Dermis microvascular lymphatic vessel endothelial cell (primary cell): ENCODE measurements around the gene HMGXB3. TPM values are rescaled to one million over a fixed set of nuclear protein-coding genes. Genes with fewer than 3 reads are reported as not detected.

Source experiments
- DNase-seq, 2 donors: peaks; one replicate each; pipeline versions ENCODE4 v3.0.0 to v3.0.0-alpha.2; 2010; ENCODE audit warnings: low read depth in 2 of 2
- total RNA-seq: library from RNA; depleted of rRNA; stranded (reverse); fragments of >200 nt; gene quantifications from 2 replicates; pipeline ENCODE4 v1.2.1, GENCODE V29; 2014

The HMGXB3 gene, protein sequence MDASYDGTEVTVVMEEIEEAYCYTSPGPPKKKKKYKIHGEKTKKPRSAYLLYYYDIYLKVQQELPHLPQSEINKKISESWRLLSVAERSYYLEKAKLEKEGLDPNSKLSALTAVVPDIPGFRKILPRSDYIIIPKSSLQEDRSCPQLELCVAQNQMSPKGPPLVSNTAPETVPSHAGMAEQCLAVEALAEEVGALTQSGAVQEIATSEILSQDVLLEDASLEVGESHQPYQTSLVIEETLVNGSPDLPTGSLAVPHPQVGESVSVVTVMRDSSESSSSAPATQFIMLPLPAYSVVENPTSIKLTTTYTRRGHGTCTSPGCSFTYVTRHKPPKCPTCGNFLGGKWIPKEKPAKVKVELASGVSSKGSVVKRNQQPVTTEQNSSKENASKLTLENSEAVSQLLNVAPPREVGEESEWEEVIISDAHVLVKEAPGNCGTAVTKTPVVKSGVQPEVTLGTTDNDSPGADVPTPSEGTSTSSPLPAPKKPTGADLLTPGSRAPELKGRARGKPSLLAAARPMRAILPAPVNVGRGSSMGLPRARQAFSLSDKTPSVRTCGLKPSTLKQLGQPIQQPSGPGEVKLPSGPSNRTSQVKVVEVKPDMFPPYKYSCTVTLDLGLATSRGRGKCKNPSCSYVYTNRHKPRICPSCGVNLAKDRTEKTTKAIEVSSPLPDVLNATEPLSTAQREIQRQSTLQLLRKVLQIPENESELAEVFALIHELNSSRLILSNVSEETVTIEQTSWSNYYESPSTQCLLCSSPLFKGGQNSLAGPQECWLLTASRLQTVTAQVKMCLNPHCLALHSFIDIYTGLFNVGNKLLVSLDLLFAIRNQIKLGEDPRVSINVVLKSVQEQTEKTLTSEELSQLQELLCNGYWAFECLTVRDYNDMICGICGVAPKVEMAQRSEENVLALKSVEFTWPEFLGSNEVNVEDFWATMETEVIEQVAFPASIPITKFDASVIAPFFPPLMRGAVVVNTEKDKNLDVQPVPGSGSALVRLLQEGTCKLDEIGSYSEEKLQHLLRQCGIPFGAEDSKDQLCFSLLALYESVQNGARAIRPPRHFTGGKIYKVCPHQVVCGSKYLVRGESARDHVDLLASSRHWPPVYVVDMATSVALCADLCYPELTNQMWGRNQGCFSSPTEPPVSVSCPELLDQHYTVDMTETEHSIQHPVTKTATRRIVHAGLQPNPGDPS (N-terminal part only)
- total RNA-seq: 18.2 and 31.9 TPM in 2 replicates

DNA sequence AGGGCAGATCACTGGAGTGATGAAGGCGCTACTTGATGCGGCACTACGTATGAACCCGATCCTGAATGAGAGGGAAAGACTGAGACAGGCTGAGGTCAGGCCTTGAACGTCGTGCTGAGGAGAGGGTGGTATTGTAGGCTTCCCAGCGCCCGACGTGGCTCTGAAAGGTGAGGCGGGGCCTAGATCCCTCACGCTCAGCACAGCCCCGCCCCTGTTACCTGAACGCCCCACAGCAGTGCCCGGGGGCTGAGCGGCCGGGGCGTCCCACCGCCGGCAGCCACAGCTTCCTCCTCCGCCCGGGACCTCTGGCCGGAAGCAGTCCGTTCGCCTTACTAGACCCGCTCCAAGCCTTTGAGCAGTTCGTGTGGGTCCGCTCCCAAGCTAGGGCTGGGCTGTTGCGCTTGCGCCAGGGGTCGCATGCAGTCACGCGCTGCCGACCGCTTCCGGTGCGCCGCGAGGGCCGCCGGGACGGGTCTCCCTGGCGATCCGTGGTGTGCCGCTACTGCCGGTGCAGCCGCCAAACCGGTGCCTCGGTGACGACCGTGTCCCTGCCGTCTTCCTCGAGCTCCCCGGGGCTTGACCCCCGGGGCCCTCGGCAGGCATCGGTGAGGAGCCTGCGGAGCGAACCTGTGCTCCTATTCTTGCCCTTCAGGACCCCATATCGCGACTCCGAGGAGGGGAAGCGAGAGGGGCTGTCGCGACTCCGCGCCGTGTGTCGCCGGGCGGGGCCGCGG is at the start of gene HMGXB3, which contains the start of gene TIGD6:
HMGXB3 (plus strand) TSS at position 484 of the 734 bp plus-strand sequence. CDS start 4,114 bp downstream, outside the sequence.
TIGD6 (minus strand) TSS at position 399 of the 734 bp plus-strand sequence. CDS start 4,306 bp downstream, outside the sequence.
- DNase-seq: peak; percentile 85 to 93

DNA sequence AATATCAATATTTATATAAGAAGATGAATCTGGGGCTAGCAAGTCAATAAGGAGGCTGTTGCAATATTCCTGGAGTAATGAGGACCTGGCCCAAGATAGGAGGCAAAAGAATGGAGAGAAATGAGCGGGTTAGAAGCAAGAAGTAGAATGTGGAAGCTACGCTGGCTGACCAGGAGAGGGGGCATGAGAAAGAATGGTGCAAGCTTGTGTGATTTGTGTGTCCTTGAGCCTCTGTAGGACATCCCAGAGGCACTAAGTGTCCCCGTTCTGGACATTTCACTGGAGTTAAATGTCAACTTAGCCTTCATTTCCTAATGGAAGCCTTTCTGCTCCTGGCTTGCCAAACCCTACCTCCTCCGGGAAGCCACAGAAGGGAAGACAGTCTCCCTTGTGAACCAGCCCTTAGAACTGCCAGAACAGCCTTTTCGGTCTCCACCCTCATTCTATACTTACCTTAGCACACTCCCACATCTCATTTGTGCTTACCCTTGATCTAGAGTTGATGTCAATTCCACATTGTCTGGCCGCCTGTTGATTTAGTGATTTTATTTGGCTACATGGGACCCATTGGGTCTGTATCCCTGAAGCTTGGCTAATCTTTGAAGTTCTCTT is 49.3 kb upstream of the HMGXB3 start:
- DNase-seq: no peak

DNA sequence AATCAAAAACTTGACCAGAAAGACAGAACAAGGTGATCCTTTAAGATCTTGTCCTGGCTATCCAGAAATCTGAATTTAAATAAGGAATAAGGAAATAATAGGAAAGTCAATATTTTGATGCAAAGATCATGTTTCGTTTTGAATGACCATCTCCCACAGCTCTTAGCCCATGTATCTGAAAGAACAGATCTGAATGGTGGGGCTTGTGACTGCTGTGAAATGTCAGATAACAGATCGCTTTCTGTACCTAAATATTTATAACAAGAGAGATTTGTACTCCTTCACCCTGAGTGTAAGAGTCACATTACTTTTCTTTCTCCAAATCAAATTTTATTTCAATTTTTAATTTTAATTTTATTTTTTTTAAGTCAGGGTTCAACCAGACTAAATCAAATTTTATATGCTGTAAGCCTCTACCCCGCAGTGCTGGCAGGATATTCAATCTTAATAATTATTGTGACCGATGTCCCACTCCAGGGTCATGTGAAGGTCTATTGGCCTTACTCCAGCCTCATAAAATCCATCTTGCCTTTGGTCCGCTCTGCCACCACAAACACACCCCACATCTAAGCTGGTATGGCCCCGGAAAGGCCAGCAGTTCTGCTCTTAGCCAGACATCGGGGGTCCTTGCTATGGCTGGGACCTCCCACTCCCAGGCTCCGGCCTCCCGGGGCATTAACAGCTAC is 47.0 kb upstream of the HMGXB3 start:
- DNase-seq: no peak

DNA sequence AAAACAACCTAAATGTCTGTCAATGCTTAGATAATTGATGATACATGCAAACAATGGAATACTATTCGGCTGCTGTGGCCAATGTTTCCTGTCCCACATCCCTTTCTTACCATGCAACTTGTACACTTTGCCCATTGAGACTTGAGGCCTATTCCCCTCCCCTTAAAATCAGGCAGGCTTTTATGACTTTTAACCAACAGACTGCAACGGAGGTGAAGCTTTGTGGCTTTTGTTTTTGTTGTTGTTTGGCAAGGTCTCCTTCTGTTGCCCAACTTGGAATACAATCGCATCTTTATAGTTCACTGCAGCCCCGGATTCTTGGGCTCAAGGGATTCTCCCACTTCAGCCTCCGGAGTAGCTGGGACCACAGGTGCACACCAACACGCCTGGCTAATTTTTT is 45.7 kb upstream of the HMGXB3 start:
- peak in 1 of 2 donors; percentile 27 for DNase-seq

DNA sequence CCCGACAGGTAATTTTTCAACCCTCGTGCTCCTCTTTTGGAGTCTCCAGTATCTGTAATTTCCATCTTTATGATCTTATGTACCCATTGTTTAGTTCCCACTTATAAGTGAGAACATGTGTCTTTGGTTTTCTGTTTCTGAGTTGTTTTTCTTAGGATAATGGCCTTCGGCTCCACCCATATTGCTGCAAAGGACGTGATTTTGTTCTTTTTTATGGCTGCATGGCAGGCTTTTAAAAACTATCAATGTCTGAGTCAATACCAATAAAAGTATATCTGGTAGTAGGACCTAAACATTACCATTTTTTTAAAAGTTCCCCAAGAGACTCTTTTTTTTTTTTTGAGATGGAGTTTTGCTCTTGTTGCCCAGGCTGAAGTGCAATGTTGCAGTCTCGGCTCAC is 43.9 kb upstream of the HMGXB3 start:
- DNase-seq: no peak

DNA sequence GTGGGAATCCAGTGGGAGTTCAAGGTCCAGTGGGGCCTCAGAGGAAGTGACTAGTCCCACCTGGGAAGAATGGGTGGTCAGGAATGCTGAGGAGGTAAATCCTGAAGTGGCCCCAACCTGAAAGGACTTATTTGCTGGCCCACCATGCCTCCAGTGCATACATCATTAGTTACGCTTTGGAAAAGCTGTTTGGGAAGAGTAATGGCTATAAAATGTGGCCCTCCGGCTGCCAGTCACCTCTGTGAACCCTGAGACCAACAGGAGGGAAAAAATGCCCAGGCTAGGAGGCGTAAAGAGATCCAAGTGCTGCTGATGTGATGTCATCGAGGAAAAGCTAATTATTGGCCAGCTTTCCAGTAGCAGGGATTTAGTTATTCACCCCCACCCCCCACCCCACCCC is 42.7 kb upstream of the HMGXB3 start:
- DNase-seq: no peak

DNA sequence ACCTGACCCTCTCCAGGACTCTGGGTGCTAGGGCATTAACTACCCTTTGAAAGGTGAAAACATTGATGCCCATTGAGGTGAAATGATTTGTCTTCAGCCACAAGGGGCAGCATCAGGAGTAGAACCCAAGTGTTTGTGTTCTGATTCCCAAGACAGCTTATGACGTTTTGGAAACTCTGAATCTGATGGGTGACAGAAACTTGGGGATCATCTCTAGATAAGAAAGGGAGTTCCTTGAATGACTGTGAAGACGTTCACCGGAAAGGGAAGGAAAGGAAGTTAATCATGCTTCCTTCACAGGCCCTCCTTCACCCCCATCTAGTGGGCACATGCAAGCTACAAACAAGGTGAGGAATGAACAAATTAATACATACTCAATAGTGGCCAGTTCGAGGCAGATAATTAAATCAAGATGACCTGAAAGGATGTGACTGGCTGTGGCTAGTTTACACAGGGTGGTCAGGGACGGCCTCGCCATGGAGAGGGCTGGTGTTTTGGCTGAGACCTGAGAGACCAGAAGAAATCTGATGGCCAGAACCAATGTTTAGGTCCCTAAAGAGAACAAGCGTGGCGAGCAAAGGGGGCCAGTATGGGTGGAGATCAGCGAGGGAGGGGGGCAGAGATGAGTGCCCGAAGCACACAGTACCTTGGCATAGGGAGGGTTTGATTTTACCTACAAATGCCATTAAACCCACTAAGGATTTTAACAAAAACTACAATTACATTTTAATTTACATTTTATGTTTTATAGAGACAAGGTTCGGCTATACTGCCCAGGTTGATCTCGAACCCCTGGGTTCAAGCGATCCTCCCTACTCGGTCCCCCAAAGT is 40.9 kb upstream of the HMGXB3 start:
- DNase-seq: peak in 1 of 2 donors; percentile 65

DNA sequence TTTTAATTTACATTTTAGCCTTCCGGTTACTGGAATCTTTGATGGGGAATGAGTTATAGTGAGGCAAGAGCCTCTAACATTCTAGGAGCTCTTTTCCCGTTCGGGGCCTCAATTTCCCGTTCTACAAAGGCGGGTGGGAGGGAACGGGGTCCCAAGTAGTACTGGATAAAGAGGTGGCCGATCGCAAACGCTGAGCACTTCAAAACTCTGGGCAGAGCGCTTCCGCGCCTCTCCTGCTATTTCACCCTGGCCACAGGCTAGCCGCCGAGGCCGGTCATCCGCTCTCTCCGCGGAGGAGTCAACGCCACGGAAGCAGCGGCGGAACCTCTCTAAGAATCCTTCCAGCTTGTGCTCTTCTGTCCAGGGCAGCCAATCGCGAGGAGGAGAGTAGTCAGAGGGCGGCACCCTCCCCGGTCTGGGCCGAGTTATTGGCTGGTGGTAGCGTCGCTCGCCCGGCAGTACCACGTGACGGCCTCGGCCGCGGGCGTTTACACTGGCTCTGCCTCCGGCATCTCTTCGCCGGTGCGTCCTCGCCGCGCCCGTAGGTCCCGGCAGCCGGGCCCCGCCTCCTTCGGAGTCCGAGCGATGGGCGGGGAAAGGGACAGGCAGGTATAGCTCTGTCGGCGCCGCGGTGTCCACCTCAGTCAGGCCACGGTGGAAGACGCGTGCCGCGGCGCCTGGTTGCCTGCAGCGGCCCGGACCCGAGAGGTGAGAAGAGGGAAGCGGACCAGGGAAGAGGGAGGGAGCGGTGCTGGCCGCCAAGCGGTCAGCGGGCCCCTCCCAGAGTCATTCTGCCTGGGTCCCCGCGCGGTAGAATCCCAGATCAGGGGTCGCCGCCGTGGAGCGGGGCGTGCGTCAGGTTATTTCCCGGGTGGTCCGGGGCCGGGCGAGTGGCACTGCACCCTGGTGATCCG is 40.0 kb upstream of the HMGXB3 start, which contains the start of gene SLC26A2:
SLC26A2 (plus strand) TSS at position 487 of the 914 bp plus-strand sequence. CDS start 16,895 bp downstream, outside the sequence.
- DNase-seq: peak; percentile 82 to 98

DNA sequence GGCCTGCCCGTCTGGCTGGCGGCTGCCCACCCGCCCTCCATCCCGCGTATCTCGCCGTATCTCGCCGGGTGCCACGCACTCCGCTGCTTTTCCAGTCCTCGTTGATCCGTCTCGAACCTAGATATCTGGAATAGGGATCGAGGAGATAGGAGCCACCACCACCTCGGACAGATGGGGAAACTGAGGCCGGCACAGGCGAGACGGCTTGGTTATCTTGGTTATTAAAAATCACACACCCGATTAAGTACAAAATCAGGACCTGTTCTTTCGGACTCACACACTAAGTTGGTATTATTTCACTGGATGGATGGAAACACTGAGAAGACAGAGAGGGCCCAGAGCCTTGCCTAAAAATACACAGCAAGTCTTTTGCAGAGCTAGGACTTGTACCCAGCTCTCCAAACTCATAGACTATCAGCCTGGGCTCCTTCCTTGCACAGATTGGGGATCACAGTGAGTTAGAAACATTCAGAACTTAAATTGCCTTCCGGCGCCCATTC is 39.3 kb upstream of the HMGXB3 start:
- DNase-seq: no peak

DNA sequence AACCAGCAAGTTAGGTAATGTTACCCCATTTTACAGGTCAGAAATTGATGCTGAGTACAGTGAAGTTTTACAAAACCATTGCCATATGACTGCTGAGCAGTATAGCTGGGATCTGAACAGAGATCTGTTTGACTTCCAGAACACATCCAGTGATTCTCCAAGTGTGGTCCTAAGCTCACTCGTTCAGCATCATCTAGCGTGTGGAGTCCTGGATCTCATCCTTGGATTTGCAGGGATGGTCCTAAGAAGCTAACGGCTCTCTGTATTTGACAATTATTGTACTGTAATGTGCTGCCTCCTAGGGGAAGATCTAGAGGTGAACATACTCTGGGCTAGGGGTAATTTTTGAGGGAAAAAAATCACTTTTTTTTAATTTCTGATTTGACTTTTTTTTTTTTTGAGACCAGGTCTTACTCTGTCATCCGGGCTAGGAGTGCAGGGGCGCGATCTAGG is 38.6 kb upstream of the HMGXB3 start:
- peak; percentile 48 to 69 for DNase-seq

DNA sequence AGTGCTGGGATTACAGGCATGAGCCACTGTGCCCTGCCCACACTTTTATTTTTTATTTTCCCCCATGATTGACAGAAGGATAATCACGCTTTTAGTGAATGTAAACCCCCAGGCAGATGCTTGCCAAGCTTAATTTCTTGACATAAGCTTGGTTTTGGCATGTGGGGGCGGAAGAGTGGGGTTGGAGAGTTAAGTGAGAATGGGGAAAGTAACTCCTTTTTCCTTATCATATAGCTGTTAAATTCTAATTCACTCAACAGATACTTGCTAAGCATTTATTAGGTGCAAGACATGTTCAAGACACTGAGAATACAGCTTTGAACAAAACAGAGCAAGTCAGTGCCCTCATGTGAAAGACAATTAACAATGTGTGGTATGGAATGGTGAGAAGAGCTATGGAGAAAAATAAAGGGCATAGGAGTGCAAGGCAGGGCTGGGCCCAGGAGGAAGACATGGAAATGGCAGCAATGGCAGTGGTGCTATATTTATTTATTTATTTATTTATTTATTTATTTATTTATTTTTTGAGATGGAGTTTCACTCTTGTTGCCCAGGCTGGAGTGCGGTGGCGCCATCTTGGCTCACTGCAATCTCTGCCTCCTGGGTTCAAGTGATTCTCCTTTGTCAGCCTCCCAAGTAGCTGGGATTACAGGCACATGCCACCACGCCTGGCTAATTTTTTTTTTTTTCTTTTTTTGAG is 37.8 kb upstream of the HMGXB3 start:
- no peak for DNase-seq

DNA sequence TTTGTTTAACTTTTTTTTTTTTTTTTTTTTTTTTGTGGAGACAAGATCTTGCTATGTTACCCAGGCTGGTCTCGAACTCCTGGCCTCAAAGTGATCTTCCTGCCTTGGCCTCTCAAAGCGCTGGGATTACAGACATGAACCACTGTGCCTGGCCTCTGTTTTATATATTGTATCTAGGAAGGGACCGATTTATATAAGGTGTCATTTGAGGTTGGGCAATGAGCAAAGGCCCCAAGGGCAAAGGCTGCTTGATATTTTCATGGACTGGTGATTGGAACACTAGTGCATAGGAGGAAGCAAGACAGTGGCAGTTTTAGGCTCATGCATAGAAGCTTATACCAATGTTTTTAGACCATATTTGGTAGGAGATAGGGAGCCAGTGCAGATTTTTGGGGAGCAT is 36.8 kb upstream of the HMGXB3 start:
- DNase-seq: no peak

DNA sequence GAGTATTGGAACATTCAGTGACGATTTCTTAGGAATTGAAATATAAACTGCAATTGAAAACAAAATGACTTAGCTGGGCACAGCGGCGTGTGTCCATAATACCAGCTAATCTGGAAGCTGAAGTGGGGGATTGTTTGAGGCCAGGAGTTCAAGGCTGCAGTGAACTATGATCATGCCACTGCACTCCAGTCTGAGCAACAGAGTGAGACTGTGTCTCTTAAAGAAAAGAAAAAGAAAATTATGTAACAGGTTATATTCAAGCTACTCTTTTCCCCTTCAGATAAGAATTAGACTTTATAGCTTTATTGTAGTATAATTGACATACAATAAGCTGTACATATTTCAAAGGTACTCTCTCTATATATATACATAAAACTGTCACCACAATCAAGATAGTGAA is 33.6 kb upstream of the HMGXB3 start:
- no peak for DNase-seq

DNA sequence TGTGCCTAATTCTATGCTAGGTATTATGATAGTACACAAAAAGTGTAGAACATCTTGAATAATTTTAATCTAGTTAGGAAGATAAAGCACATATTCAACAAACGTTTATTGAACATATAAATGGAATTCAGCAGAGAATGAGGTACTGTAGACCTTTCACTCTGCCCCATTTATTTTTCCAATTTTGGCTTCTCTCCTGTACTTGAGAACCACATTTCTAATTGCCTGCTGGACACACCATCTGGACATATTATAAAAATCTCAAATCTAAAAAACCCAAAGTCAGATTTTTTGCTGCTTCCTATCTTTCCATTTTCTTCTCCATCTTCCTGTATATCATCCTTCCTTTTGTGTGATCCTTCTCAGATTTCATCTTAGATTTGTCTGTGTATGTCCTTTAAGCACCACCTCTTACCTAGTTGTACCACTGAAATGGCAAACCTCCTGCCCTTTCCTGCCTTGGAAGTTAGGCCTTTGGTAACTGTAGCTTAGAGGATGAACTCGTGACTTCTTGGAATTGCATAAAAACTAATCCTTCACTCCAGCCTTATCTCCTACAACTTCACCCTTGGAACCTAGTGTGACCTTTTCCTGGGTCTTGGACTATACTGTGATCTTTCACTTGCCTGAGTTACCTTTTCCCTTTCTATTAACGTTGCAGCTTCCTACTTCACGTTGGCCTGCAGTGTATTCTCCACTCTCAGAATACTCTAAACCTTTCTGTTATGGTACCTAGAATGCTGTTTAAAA is 31.2 kb upstream of the HMGXB3 start:
- no peak for DNase-seq

DNA sequence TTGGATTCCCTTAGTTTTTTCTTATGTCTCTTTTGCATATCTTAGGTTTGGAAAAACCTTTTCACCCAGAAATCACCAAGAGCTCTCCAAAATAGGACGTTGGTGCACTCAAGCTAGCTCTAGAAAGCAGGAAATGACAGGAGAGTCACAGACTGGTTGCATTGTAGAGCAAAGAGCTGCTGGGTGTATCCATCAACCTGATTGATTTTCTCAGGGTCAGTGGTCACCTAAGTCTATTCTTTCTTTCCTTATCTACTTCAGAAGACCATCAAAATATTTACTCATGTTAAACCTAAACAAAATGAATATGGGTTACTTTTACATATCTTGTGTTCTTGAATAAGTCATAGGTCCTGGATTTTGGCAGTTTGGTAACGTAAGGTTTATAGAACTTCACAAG is 25.1 kb upstream of the HMGXB3 start:
- DNase-seq: no peak

DNA sequence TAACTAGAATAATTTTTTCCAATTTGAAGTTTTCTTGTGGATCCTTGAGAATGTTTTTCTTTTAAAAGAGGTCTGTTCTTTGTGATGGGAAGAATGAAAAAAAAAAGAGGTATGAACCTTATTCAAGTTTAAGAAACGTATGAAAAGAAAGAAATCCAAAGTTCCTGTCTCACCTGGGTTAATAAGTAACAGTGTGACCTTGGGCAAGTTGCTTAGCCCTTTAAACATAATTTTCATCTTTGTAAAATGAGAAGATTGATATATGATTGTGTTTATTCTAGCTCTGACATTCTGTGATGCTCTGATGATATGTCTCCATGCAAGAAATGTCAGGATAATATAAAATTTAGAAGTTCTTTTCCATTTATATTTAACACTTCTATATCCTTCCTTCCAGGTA is 20.6 kb upstream of the HMGXB3 start:
- no peak for DNase-seq
